Cardiac muscle cell (in vitro differentiated cells and primary cell): Measurements from ENCODE around the gene PRDM8. TPM values are rescaled to one million over a fixed set of nuclear protein-coding genes. Genes with fewer than 3 reads are reported as not detected.

ENCODE experiments used
- DNase-seq, 2 donors: peaks; one replicate each; pipeline versions ENCODE4 v3.0.0 to v3.0.0-alpha.2; 2010 to 2017; ENCODE audit warnings: low read depth in 1 of 2, low spot score in 1 of 2
- H3K27ac ChIP-seq: fragments of 200-600 bp; sonication (generic); 2 replicates; pipeline ENCODE4 v1.5.1; 2016
- H3K27me3 ChIP-seq: fragments of 200-600 bp; sonication (generic); 2 replicates; pipeline ENCODE4 v1.6.0; 2016; ENCODE audit warnings: control low read depth
- H3K36me3 ChIP-seq: fragments of 200-600 bp; sonication (generic); 2 replicates; pipeline ENCODE4 v1.5.1; 2016; ENCODE audit warnings: control low read depth
- H3K4me1 ChIP-seq: fragments of 200-600 bp; sonication (generic); 2 replicates; pipeline ENCODE4 v1.8.1; 2017; ENCODE audit warnings: low read depth, mild to moderate bottlenecking, mixed run types
- H3K4me3 ChIP-seq: fragments of 200-600 bp; sonication (generic); 2 replicates; pipeline ENCODE4 v1.5.1; 2016; ENCODE audit warnings: mild to moderate bottlenecking
- H3K9me3 ChIP-seq: fragments of 200-600 bp; sonication (generic); 2 replicates; pipeline ENCODE4 v1.5.1; 2017; ENCODE audit warnings: low read depth, mild to moderate bottlenecking, control low read depth
- CTCF ChIP-seq: IDR thresholded peaks from 2 replicates; pipeline ENCODE4 v1.5.1; 2012; ENCODE audit warnings: low read depth, mild to moderate bottlenecking, low read length
- polyA plus RNA-seq: library from polyadenylated mRNA; unstranded; fragments of >200 nt; fragmentation: Nextera tagmentation; extraction: Ambion mirVana; gene quantifications from 2 replicates; pipeline ENCODE4 v1.2.1, GENCODE V29; 2016
- total RNA-seq: library from RNA; depleted of rRNA; stranded (reverse); fragments of >200 nt; gene quantifications from 2 replicates; pipeline ENCODE4 v1.2.3, GENCODE V29; 2016

The PRDM8 gene
- total and polyA plus RNA-seq, 2 experiments from 2014 or later: 6.2 to 18.8 TPM

- no peak for TF ChIP-seq CTCF
- H3K9me3 ChIP-seq: no peaks in the 10 kb centered on the region
- H3K27me3 ChIP-seq: no peaks in the 10 kb centered on the region
- H3K4me1 ChIP-seq: peaks cover 5% of the 10 kb centered on the region
- H3K27ac ChIP-seq: no peak overlapping the region
- no peak overlapping the region for H3K4me3 ChIP-seq
- H3K36me3 ChIP-seq: no peaks in the 10 kb centered on the region
- DNase-seq: no peak
Observed at GRCh38 chr4:80155316-80155982, 41.9 kb upstream of the PRDM8 start.

- no peak for DNase-seq
- no peak for TF ChIP-seq CTCF
- H3K36me3 ChIP-seq: no peaks in the 10 kb centered on the region
- H3K27me3 ChIP-seq: no peaks in the 10 kb centered on the region
- no peak overlapping the region for H3K4me3 ChIP-seq
- no peaks in the 10 kb centered on the region for H3K4me1 ChIP-seq
- H3K9me3 ChIP-seq: no peaks in the 10 kb centered on the region
- no peak overlapping the region for H3K27ac ChIP-seq
Observed at GRCh38 chr4:80156410-80156809, 40.9 kb upstream of the PRDM8 start.

DNA sequence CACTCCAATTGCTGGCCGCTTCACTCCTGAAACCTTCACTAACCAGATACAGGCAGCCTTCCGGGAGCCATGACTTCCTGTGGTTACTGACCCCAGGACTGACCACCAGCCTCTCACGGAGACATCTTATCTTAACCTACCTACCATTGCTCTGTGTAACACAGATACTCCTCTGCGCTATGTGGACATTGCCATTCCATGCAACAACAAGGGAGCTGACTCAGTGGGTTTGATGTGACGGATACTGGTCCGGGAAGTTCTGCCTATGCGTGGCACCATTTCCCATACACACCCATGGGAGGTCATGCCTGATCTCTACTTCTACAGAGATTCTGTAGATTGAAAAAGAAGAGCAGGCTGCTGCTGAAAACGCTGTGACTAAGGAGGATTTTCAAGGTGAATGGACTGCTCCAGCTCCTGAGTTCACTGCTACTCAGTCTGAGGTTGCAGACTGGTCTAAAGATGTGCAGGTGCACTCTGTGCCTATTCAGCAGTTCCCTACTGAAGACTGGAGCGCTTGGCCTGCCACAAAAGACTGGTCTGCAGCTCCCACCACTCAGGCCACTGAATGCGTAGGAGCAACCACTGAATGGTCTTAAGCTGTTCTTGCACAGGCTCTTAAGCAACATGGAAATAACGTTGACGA, 35.8 kb upstream of the PRDM8 start:
- Histone ChIP-seq H3K4me1 (no peaks in the 10 kb centered on the region), H3K4me3 (no peak overlapping the region), H3K36me3 (no peaks in the 10 kb centered on the region), H3K9me3 (no peaks in the 10 kb centered on the region), H3K27me3 (no peaks in the 10 kb centered on the region), H3K27ac (no peak overlapping the region)
- no peak for DNase-seq
- no peak for TF ChIP-seq CTCF

DNA sequence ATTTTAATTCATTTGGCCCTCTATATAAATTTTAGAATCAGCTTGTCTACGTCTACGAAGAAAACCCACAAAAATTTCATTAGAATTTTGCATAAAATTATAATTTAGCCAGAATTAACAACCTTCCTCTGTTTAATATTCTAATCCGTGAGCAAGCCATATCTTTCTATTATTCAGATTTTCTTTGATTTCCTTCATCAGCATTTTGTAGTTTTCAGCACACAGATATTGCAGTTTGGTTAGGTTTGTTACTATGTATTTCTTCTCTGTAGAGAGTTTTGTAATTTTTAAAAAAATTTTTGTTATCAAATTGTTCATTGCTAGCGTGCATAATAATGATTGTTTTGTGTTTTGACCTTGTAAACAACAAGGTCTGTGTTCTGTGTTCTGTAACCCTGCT, 34.9 kb upstream of the PRDM8 start:
- Histone ChIP-seq H3K27me3 (no peaks in the 10 kb centered on the region), H3K36me3 (no peaks in the 10 kb centered on the region), H3K4me3 (no peak overlapping the region), H3K27ac (no peak overlapping the region), H3K4me1 (no peaks in the 10 kb centered on the region), H3K9me3 (no peaks in the 10 kb centered on the region)
- TF ChIP-seq CTCF: no peak
- no peak for DNase-seq

GRCh38 chr4:80165855-80166254, 31.4 kb upstream of the PRDM8 start:
- no peak for DNase-seq
- Histone ChIP-seq H3K4me3 (no peak overlapping the region), H3K36me3 (no peaks in the 10 kb centered on the region), H3K27me3 (no peaks in the 10 kb centered on the region), H3K4me1 (no peaks in the 10 kb centered on the region), H3K27ac (no peak overlapping the region), H3K9me3 (no peaks in the 10 kb centered on the region)
- no peak for TF ChIP-seq CTCF
